Measurements from ENCODE around the gene DGKA.

Gene DGKA

DNA sequence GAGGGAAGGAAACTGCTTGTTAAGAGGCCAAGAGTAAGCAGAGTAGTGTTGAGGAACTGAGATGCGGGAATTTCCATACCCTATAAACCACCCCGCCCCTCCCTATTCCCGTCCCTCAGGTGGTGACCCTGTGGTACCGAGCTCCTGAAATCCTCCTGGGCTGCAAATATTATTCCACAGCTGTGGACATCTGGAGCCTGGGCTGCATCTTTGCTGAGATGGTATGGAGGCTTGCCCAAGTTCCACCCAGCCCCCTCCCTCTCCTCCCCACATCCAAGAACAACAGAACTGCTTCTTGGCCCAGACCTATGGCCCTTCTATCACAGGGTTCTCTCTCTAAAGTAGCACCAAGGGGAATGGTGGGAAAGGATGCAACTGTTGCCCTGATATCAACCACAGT lies 38.4 kb downstream of the DGKA start:
- TF ChIP-seq BACH2 (CRISPR knock-in tag; IDR thresholded peaks at IDR 0.05; ENCODE audit: borderline replicate concordance) (no peak), ZNF565 (CRISPR knock-in tag; conservative IDR thresholded peaks at IDR 0.05; ENCODE audit: low read depth) (no peak), TCF4 (CRISPR knock-in tag; IDR thresholded peaks at IDR 0.05; ENCODE audit: borderline replicate concordance) (no peak), CSRNP3 (CRISPR knock-in tag; IDR thresholded peaks at IDR 0.05) (no peak), PPARA (CRISPR knock-in tag; IDR thresholded peaks at IDR 0.05; ENCODE audit: borderline replicate concordance) (no peak), RARB (CRISPR knock-in tag; IDR thresholded peaks at IDR 0.05) (no peak), ISL1 (CRISPR knock-in tag; IDR thresholded peaks at IDR 0.05) (no peak), ZNF70 (CRISPR knock-in tag; IDR thresholded peaks at IDR 0.05) (no peak), ARNTL (CRISPR knock-in tag; IDR thresholded peaks at IDR 0.05; ENCODE audit: borderline replicate concordance, low read depth) (no peak), GLIS3 (CRISPR knock-in tag; IDR thresholded peaks at IDR 0.05) (no peak), TOX (CRISPR knock-in tag; IDR thresholded peaks at IDR 0.05; ENCODE audit: borderline replicate concordance) (no peak), ZNF8 (CRISPR knock-in tag; IDR thresholded peaks at IDR 0.05) (no peak), SNAI2 (CRISPR knock-in tag; IDR thresholded peaks at IDR 0.05) (no peak), ESRRG (CRISPR knock-in tag; IDR thresholded peaks at IDR 0.05) (no peak), ZC3H10 (CRISPR knock-in tag; IDR thresholded peaks at IDR 0.05) (no peak)
- TF ChIP-seq, protein P1, sequence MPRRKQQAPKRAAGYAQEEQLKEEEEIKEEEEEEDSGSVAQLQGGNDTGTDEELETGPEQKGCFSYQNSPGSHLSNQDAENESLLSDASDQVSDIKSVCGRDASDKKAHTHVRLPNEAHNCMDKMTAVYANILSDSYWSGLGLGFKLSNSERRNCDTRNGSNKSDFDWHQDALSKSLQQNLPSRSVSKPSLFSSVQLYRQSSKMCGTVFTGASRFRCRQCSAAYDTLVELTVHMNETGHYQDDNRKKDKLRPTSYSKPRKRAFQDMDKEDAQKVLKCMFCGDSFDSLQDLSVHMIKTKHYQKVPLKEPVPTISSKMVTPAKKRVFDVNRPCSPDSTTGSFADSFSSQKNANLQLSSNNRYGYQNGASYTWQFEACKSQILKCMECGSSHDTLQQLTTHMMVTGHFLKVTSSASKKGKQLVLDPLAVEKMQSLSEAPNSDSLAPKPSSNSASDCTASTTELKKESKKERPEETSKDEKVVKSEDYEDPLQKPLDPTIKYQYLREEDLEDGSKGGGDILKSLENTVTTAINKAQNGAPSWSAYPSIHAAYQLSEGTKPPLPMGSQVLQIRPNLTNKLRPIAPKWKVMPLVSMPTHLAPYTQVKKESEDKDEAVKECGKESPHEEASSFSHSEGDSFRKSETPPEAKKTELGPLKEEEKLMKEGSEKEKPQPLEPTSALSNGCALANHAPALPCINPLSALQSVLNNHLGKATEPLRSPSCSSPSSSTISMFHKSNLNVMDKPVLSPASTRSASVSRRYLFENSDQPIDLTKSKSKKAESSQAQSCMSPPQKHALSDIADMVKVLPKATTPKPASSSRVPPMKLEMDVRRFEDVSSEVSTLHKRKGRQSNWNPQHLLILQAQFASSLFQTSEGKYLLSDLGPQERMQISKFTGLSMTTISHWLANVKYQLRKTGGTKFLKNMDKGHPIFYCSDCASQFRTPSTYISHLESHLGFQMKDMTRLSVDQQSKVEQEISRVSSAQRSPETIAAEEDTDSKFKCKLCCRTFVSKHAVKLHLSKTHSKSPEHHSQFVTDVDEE (CRISPR knock-in tag; IDR thresholded peaks at IDR 0.05), result no peak
- TF ChIP-seq, protein P2, sequence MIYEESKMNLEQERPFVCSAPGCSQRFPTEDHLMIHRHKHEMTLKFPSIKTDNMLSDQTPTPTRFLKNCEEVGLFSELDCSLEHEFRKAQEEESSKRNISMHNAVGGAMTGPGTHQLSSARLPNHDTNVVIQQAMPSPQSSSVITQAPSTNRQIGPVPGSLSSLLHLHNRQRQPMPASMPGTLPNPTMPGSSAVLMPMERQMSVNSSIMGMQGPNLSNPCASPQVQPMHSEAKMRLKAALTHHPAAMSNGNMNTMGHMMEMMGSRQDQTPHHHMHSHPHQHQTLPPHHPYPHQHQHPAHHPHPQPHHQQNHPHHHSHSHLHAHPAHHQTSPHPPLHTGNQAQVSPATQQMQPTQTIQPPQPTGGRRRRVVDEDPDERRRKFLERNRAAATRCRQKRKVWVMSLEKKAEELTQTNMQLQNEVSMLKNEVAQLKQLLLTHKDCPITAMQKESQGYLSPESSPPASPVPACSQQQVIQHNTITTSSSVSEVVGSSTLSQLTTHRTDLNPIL (CRISPR knock-in tag; IDR thresholded peaks at IDR 0.05; ENCODE audit: low read depth), result no peak
- TF ChIP-seq, protein P3, sequence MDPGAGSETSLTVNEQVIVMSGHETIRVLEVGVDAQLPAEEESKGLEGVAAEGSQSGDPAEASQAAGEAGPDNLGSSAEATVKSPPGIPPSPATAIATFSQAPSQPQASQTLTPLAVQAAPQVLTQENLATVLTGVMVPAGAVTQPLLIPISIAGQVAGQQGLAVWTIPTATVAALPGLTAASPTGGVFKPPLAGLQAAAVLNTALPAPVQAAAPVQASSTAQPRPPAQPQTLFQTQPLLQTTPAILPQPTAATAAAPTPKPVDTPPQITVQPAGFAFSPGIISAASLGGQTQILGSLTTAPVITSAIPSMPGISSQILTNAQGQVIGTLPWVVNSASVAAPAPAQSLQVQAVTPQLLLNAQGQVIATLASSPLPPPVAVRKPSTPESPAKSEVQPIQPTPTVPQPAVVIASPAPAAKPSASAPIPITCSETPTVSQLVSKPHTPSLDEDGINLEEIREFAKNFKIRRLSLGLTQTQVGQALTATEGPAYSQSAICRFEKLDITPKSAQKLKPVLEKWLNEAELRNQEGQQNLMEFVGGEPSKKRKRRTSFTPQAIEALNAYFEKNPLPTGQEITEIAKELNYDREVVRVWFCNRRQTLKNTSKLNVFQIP (CRISPR knock-in tag; IDR thresholded peaks at IDR 0.05; ENCODE audit: borderline replicate concordance, low read depth), result no peak
- TF ChIP-seq, protein P4, sequence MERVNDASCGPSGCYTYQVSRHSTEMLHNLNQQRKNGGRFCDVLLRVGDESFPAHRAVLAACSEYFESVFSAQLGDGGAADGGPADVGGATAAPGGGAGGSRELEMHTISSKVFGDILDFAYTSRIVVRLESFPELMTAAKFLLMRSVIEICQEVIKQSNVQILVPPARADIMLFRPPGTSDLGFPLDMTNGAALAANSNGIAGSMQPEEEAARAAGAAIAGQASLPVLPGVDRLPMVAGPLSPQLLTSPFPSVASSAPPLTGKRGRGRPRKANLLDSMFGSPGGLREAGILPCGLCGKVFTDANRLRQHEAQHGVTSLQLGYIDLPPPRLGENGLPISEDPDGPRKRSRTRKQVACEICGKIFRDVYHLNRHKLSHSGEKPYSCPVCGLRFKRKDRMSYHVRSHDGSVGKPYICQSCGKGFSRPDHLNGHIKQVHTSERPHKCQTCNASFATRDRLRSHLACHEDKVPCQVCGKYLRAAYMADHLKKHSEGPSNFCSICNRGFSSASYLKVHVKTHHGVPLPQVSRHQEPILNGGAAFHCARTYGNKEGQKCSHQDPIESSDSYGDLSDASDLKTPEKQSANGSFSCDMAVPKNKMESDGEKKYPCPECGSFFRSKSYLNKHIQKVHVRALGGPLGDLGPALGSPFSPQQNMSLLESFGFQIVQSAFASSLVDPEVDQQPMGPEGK (CRISPR knock-in tag; IDR thresholded peaks at IDR 0.05; ENCODE audit: borderline replicate concordance), result no peak
- no peak for ATAC-seq

GRCh38 chr12:55970775-55971174 lies 39.8 kb downstream of the DGKA start:
- no peak for ATAC-seq
- TF ChIP-seq CSDC2 (CRISPR knock-in tag; IDR thresholded peaks at IDR 0.05) (no peak), ISL1 (CRISPR knock-in tag; IDR thresholded peaks at IDR 0.05) (no peak), RARB (CRISPR knock-in tag; IDR thresholded peaks at IDR 0.05) (no peak), SNAI2 (CRISPR knock-in tag; IDR thresholded peaks at IDR 0.05) (no peak), TCF4 (CRISPR knock-in tag; IDR thresholded peaks at IDR 0.05; ENCODE audit: borderline replicate concordance) (no peak), ZC3H10 (CRISPR knock-in tag; IDR thresholded peaks at IDR 0.05) (no peak), ZNF70 (CRISPR knock-in tag; IDR thresholded peaks at IDR 0.05) (no peak), ZNF8 (CRISPR knock-in tag; IDR thresholded peaks at IDR 0.05) (no peak), BACH2 (CRISPR knock-in tag; IDR thresholded peaks at IDR 0.05; ENCODE audit: borderline replicate concordance) (no peak), ZNF565 (CRISPR knock-in tag; conservative IDR thresholded peaks at IDR 0.05; ENCODE audit: low read depth) (no peak), GLIS3 (CRISPR knock-in tag; IDR thresholded peaks at IDR 0.05) (no peak), ARNTL (CRISPR knock-in tag; IDR thresholded peaks at IDR 0.05; ENCODE audit: borderline replicate concordance, low read depth) (no peak), ZFP30 (CRISPR knock-in tag; IDR thresholded peaks at IDR 0.05) (no peak), ESRRG (CRISPR knock-in tag; IDR thresholded peaks at IDR 0.05) (no peak), TOX (CRISPR knock-in tag; IDR thresholded peaks at IDR 0.05; ENCODE audit: borderline replicate concordance) (no peak), PPARA (CRISPR knock-in tag; IDR thresholded peaks at IDR 0.05; ENCODE audit: borderline replicate concordance) (no peak)
- TF ChIP-seq, protein P4 (CRISPR knock-in tag; IDR thresholded peaks at IDR 0.05; ENCODE audit: borderline replicate concordance), result no peak
- TF ChIP-seq, protein P1 (CRISPR knock-in tag; IDR thresholded peaks at IDR 0.05), result no peak
- TF ChIP-seq, protein P2 (CRISPR knock-in tag; IDR thresholded peaks at IDR 0.05; ENCODE audit: low read depth), result no peak
